SK-N-SH (cell line): ENCODE results near the gene NCKAP5.

Source experiments
- ELF1 ChIP-seq: IDR thresholded peaks from 2 replicates; pipeline ENCODE4 v1.4.0; 2012
- EP300 ChIP-seq, 2 experiments: IDR thresholded peaks; 2 replicates each; pipeline versions ENCODE4 v1.4.0 to v1.6.1; 2012; ENCODE audit warnings: borderline replicate concordance in 1 of 2, low read depth in 1 of 2, low read length in 1 of 2
- RAD21 ChIP-seq: IDR thresholded peaks from 2 replicates; pipeline ENCODE4 v1.6.1; 2012; ENCODE audit warnings: mild to moderate bottlenecking, low read length
- RFX5 ChIP-seq: IDR thresholded peaks from 2 replicates; pipeline ENCODE4 v1.6.1; 2012; ENCODE audit warnings: mild to moderate bottlenecking, improper control_type of control experiment, low read length
- TAF1 ChIP-seq: IDR thresholded peaks from 2 replicates; pipeline ENCODE4 v1.6.1; 2012; ENCODE audit warnings: low read depth, mild to moderate bottlenecking, low read length, moderate library complexity, borderline replicate concordance
- TF ChIP-seq, protein P1 (sequence below): fragments of 200-600 bp; sonication (generic); IDR thresholded peaks from 2 replicates; pipeline ENCODE4 v1.6.1; 2017; ENCODE audit warnings: antibody characterized with exemption, mild to moderate bottlenecking, moderate library complexity

DNA sequence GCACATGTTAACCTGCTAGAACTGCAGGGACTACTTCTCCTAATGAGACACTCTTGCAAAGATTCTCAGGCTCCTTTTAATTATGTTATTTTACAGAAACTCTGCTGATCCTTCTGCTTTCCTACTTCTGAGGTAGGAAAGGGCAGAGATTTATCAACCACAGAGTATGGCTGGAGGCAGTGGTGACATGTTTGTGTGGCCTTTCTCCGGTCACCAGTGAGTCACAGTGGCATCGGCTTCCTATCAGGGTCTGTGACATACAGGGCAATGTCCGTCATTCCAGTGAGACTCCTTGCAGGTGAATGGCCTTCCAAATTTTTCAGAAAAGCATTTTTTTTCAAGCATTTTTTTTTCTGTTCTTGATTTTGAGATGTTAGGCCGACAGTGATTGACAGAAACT is 717.6 kb downstream of the NCKAP5 start:
- TF ChIP-seq EP300 (IDR thresholded peaks at IDR 0.05; ENCODE audit: borderline replicate concordance in 1 of 2, low read depth in 1 of 2, low read length in 1 of 2), result no peak
- TF ChIP-seq ELF1, result no peak
- no peak for TF ChIP-seq TAF1
- no peak for TF ChIP-seq RAD21
- TF ChIP-seq, protein P1, sequence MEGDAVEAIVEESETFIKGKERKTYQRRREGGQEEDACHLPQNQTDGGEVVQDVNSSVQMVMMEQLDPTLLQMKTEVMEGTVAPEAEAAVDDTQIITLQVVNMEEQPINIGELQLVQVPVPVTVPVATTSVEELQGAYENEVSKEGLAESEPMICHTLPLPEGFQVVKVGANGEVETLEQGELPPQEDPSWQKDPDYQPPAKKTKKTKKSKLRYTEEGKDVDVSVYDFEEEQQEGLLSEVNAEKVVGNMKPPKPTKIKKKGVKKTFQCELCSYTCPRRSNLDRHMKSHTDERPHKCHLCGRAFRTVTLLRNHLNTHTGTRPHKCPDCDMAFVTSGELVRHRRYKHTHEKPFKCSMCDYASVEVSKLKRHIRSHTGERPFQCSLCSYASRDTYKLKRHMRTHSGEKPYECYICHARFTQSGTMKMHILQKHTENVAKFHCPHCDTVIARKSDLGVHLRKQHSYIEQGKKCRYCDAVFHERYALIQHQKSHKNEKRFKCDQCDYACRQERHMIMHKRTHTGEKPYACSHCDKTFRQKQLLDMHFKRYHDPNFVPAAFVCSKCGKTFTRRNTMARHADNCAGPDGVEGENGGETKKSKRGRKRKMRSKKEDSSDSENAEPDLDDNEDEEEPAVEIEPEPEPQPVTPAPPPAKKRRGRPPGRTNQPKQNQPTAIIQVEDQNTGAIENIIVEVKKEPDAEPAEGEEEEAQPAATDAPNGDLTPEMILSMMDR, result no peak
- no peak for TF ChIP-seq RFX5
